ENCODE data around the gene TIGD6. TPM values are rescaled to one million over a fixed set of nuclear protein-coding genes. Genes with fewer than 3 reads are reported as not detected.
"Not testable (repeated sequence)": the region's sequence is repeated elsewhere in the genome, so short reads cannot be mapped to it uniquely, and the experiment has no call there.

The TIGD6 gene
- total RNA-seq, 6 experiments from 2014 or later = 1.5 to 2.8 (median 2.2) TPM

DNA sequence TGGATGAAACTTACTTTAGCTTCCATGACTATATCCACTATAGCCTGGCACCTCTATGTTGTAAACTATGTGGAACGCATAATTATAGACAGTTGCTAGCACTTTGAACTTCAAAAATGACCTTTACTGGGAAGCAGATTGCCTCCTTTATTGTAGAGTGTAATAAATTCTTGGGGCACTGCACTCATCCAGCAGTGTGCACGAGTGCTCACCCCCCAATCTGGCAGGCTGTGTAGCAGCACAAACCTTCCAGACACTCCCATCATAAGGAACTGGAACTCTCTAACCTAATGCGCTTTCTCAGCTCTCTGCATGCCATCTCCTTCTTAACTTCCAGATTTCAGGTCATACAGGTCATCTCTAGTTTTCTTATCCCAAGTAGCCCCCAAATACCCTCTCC is 54.3 kb downstream of the TIGD6 start:
- Histone ChIP-seq H3K27me3 (no peaks in the 10 kb centered on the region), H3K9me3 (no peaks in the 10 kb centered on the region), H3K4me3 (no peak overlapping the region), H3K27ac (no peak overlapping the region), H3K4me1 (no peaks in the 10 kb centered on the region), H3K36me3 (no peaks in the 10 kb centered on the region)
- ATAC-seq (no peak), DNase-seq (no peak)
- intact Hi-C loops (cut with DNase I) = no loop called here
- 69% methylated on average over 3 of the region's 3 CpGs for WGBS (ENCODE audit: insufficient coverage, low coverage, low lambda C conversion rate, missing lambda C conversion rate)
- TF ChIP-seq, protein P1, sequence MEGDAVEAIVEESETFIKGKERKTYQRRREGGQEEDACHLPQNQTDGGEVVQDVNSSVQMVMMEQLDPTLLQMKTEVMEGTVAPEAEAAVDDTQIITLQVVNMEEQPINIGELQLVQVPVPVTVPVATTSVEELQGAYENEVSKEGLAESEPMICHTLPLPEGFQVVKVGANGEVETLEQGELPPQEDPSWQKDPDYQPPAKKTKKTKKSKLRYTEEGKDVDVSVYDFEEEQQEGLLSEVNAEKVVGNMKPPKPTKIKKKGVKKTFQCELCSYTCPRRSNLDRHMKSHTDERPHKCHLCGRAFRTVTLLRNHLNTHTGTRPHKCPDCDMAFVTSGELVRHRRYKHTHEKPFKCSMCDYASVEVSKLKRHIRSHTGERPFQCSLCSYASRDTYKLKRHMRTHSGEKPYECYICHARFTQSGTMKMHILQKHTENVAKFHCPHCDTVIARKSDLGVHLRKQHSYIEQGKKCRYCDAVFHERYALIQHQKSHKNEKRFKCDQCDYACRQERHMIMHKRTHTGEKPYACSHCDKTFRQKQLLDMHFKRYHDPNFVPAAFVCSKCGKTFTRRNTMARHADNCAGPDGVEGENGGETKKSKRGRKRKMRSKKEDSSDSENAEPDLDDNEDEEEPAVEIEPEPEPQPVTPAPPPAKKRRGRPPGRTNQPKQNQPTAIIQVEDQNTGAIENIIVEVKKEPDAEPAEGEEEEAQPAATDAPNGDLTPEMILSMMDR (IDR thresholded peaks at IDR 0.05) = no peak
- no peak for TF ChIP-seq POLR2A (IDR thresholded peaks at IDR 0.05)

DNA sequence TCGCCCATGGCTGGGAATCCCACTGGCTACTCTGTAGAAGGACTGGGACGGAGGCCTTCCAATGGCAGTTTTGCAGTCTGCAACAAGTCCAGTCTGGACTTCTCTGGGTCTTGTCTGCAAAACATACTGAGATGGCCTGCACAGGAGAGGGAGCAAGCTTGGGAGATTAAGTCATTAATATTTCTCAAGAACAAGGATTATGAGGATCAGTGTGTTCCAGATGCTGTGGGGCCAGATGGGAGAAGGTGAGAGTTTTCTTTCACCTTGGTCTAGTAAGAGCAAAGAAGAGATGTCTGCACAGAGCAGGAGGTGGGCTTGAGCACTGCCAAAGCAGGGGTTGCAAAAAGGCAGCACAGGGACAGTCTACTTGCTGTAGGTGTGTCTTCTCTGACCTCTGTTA is 55.8 kb downstream of the TIGD6 start, which contains the start of gene PDE6A:
Gene PDE6A (minus strand): TSS at position 128 of the 400 bp plus-strand sequence. CDS start 120 bp downstream, at position 8.
- ATAC-seq (no peak), DNase-seq (no peak)
- intact Hi-C loops (cut with DNase I) = no loop called here
- Histone ChIP-seq H3K4me3 (no peak within 1 kb of the TSS), H3K36me3 (no peaks in the 10 kb centered on the region), H3K27me3 (no peaks in the 10 kb centered on the region), H3K9me3 (no peaks in the 10 kb centered on the region), H3K27ac (no peak within 1 kb of the TSS), H3K4me1 (no peaks in the 10 kb centered on the region)
- no peak for TF ChIP-seq POLR2A (IDR thresholded peaks at IDR 0.05)
- TF ChIP-seq, protein P1 (IDR thresholded peaks at IDR 0.05) = no peak
- no CpG with 5 or more reads among the region's 2 CpGs for WGBS (ENCODE audit: insufficient coverage, low coverage, low lambda C conversion rate, missing lambda C conversion rate)

DNA sequence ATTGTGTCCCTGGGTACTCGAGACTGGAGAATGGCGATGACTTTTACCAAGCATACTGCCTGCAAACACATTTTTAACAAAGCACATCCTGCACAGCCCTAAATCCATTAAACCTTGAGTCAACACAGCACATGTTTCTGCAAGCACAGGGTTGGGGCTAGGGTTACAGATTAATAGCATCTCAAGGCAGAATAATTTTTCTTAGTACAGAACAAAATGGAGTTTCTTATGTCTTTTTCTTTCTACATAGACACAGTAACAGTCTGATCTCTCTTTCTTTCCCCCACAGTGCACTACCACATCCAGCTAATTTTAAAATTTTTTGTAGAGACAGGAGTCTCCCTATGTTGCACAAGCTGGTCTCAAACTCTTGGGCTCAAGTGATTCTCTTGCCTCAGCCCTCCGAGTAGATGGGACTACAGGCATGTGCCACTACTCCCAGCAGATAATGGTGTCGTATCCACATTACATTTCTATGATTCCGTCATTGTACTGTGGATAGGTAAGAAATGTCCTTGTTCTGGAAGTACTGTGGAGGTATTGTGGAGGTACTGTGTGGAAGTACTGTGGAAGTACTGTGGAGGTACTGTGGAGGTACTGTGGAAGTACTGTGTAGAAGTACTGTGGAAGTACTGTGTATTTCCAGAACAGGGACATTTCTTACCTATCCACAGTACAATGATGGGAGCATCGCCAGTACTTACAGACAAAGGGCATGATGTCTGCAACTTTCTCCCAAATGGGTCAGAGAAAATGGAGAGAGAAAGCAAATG is 57.1 kb downstream of the TIGD6 start:
- WGBS (ENCODE audit: insufficient coverage, low coverage, low lambda C conversion rate, missing lambda C conversion rate) = 81% methylated on average over 3 of the region's 6 CpGs
- DNase-seq; H3K27me3 ChIP-seq; H3K36me3 ChIP-seq; H3K27ac ChIP-seq; H3K4me1 ChIP-seq; H3K9me3 ChIP-seq; ATAC-seq; intact Hi-C loops (cut with DNase I); H3K4me3 ChIP-seq: not testable (repeated sequence)

Other genes with a start within 250 kb of the TIGD6 start
- not detected for gene PDE6A, start 55.9 kb downstream of the TIGD6 start, total RNA-seq
- gene SLC26A2, start 39.9 kb downstream of the TIGD6 start, total RNA-seq = 1 to 10 TPM; 1.3 to 2.4 (median 2.0) TPM
- 10 to 100 TPM in 4 of 6 experiments, 1 to 10 TPM in 2; 7.7 to 28.3 (median 12.2) TPM for gene HMGXB3, start 85 bp upstream of the TIGD6 start, total RNA-seq
- 10 to 100 TPM; 13.0 to 45.1 (median 16.3) TPM for gene CSF1R, start 85.9 kb upstream of the TIGD6 start, total RNA-seq
- 10 to 100 TPM in 2 of 6 experiments, 1 to 10 TPM in 4; 6.8 to 19.5 (median 9.4) TPM for gene PDGFRB, start 155.2 kb upstream of the TIGD6 start, total RNA-seq
- not detected for gene CDX1, start 166.1 kb upstream of the TIGD6 start, total RNA-seq
- not detected for gene SLC6A7, start 189.4 kb upstream of the TIGD6 start, total RNA-seq